ENCODE data around the gene GOLGA8T. TPM values are rescaled to one million over a fixed set of nuclear protein-coding genes. Genes with fewer than 3 reads are reported as not detected.
"Not testable (repeated sequence)": the region's sequence is repeated elsewhere in the genome, so short reads cannot be mapped to it uniquely, and the experiment has no call there.

The GOLGA8T gene
- total RNA-seq, 1 experiment from 2014 or later = not detected

- not testable (repeated sequence) for DNase-seq (ENCODE audit: low spot score)
Measured at GRCh38 chr15:30189754-30190153, 54.9 kb downstream of the GOLGA8T start.

GRCh38 chr15:30191143-30191542 lies 56.3 kb downstream of the GOLGA8T start:
- in situ Hi-C loops (cut with HindIII; ENCODE audit: low sequenced_read_pairs); DNase-seq (ENCODE audit: low spot score): not testable (repeated sequence)

More at GRCh38 chr15:30189754-30190153, 54.9 kb downstream of the GOLGA8T start:
- in situ Hi-C loops (cut with HindIII; ENCODE audit: low sequenced_read_pairs) = not testable (repeated sequence)

GRCh38 chr15:30191639-30192038 lies 56.8 kb downstream of the GOLGA8T start:
- in situ Hi-C loops (cut with HindIII; ENCODE audit: low sequenced_read_pairs) = not testable (repeated sequence)

GRCh38 chr15:30192119-30192745 lies 57.4 kb downstream of the GOLGA8T start:
- DNase-seq (ENCODE audit: low spot score); in situ Hi-C loops (cut with HindIII; ENCODE audit: low sequenced_read_pairs): not testable (repeated sequence)

More at GRCh38 chr15:30191639-30192038, 56.8 kb downstream of the GOLGA8T start:
- not testable (repeated sequence) for DNase-seq (ENCODE audit: low spot score)

- in situ Hi-C loops (cut with HindIII; ENCODE audit: low sequenced_read_pairs); DNase-seq (ENCODE audit: low spot score): not testable (repeated sequence)
Measured at GRCh38 chr15:30192892-30193291, 58.0 kb downstream of the GOLGA8T start.

Other genes starting within 250 kb of the GOLGA8T start
- not detected in 2 replicates for gene GOLGA8J, start 52.1 kb upstream of the GOLGA8T start, total RNA-seq (2014; rRNA removed; shearing (Covaris generic))

All from G401 (cell line).